ENCODE results near the gene SLC39A11. TPM values are rescaled to one million over a fixed set of nuclear protein-coding genes. Genes with fewer than 3 reads are reported as not detected.

SLC39A11 gene
- total and polyA plus RNA-seq, 4 donors, result 18.9 to 44.9 (median 28.2) TPM

- no peak overlapping the region for H3K27ac ChIP-seq (ENCODE audit: low read depth in 1 of 2, low read length in 2 of 2)
- 91% methylated on average over 10 of the region's 10 CpGs for WGBS
- peaks cover 0 to 6% (median 1%) of the 10 kb centered on the region in 4 donors for H3K36me3 ChIP-seq (ENCODE audit: control insufficient read depth in 4 of 4, insufficient read depth in 3 of 4, low read depth in 1 of 4, low read length in 3 of 4)
- TF ChIP-seq SP1 (IDR thresholded peaks at IDR 0.05) (no peak), FOXA2 (IDR thresholded peaks at IDR 0.05) (no peak), EGR1 (IDR thresholded peaks at IDR 0.05; ENCODE audit: low read depth in 2 of 2) (no peak), ATF3 (IDR thresholded peaks at IDR 0.05) (no peak), HNF4G (IDR thresholded peaks at IDR 0.05) (no peak), FOXA1 (IDR thresholded peaks at IDR 0.05) (no peak), NR2F2 (IDR thresholded peaks at IDR 0.05) (no peak)
- TF ChIP-seq, protein P1, sequence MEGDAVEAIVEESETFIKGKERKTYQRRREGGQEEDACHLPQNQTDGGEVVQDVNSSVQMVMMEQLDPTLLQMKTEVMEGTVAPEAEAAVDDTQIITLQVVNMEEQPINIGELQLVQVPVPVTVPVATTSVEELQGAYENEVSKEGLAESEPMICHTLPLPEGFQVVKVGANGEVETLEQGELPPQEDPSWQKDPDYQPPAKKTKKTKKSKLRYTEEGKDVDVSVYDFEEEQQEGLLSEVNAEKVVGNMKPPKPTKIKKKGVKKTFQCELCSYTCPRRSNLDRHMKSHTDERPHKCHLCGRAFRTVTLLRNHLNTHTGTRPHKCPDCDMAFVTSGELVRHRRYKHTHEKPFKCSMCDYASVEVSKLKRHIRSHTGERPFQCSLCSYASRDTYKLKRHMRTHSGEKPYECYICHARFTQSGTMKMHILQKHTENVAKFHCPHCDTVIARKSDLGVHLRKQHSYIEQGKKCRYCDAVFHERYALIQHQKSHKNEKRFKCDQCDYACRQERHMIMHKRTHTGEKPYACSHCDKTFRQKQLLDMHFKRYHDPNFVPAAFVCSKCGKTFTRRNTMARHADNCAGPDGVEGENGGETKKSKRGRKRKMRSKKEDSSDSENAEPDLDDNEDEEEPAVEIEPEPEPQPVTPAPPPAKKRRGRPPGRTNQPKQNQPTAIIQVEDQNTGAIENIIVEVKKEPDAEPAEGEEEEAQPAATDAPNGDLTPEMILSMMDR (IDR thresholded peaks at IDR 0.05; ENCODE audit: low read depth, low read length, missing input control), result no peak
- no peaks in the 10 kb centered on the region for H3K9me3 ChIP-seq (ENCODE audit: control insufficient read depth in 4 of 4, low read length in 3 of 4)
- no peak overlapping the region for H3K9ac ChIP-seq (ENCODE audit: low read depth in 1 of 2, low read length in 2 of 2)
- no peaks in the 10 kb centered on the region for H3K27me3 ChIP-seq (ENCODE audit: control insufficient read depth in 4 of 4, insufficient read depth in 4 of 4, low read length in 3 of 4)
- H3K4me1 ChIP-seq (ENCODE audit: control insufficient read depth in 4 of 4, insufficient read depth in 4 of 4, low read length in 3 of 4), result peaks cover 0 to 3% (median 1%) of the 10 kb centered on the region in 4 donors
- H3K4me3 ChIP-seq (ENCODE audit: low read depth in 1 of 3, low read length in 3 of 3), result no peak overlapping the region
- DNase-seq (ENCODE audit: low spot score), result no peak
Measured at GRCh38 chr17:72734613-72735012, 357.9 kb downstream of the SLC39A11 start.

- no peaks in the 10 kb centered on the region for H3K9me3 ChIP-seq (ENCODE audit: control insufficient read depth in 4 of 4, low read length in 3 of 4)
- no peak overlapping the region for H3K27ac ChIP-seq (ENCODE audit: low read depth in 1 of 2, low read length in 2 of 2)
- WGBS, result 69% methylated on average over 3 of the region's 3 CpGs
- H3K4me1 ChIP-seq (ENCODE audit: control insufficient read depth in 4 of 4, insufficient read depth in 4 of 4, low read length in 3 of 4), result peaks cover 0 to 3% (median 1%) of the 10 kb centered on the region in 4 donors
- no peak overlapping the region for H3K9ac ChIP-seq (ENCODE audit: low read depth in 1 of 2, low read length in 2 of 2)
- no peaks in the 10 kb centered on the region for H3K27me3 ChIP-seq (ENCODE audit: control insufficient read depth in 4 of 4, insufficient read depth in 4 of 4, low read length in 3 of 4)
- H3K36me3 ChIP-seq (ENCODE audit: control insufficient read depth in 4 of 4, insufficient read depth in 3 of 4, low read depth in 1 of 4, low read length in 3 of 4), result peaks cover 0 to 6% (median 1%) of the 10 kb centered on the region in 4 donors
- DNase-seq (ENCODE audit: low spot score), result no peak
- H3K4me3 ChIP-seq (ENCODE audit: low read depth in 1 of 3, low read length in 3 of 3), result no peak overlapping the region
- TF ChIP-seq, protein P1 (IDR thresholded peaks at IDR 0.05; ENCODE audit: low read depth, low read length, missing input control), result no peak
- TF ChIP-seq SP1 (IDR thresholded peaks at IDR 0.05), result no peak
- TF ChIP-seq NR2F2 (IDR thresholded peaks at IDR 0.05), result no peak
- TF ChIP-seq, protein P2, sequence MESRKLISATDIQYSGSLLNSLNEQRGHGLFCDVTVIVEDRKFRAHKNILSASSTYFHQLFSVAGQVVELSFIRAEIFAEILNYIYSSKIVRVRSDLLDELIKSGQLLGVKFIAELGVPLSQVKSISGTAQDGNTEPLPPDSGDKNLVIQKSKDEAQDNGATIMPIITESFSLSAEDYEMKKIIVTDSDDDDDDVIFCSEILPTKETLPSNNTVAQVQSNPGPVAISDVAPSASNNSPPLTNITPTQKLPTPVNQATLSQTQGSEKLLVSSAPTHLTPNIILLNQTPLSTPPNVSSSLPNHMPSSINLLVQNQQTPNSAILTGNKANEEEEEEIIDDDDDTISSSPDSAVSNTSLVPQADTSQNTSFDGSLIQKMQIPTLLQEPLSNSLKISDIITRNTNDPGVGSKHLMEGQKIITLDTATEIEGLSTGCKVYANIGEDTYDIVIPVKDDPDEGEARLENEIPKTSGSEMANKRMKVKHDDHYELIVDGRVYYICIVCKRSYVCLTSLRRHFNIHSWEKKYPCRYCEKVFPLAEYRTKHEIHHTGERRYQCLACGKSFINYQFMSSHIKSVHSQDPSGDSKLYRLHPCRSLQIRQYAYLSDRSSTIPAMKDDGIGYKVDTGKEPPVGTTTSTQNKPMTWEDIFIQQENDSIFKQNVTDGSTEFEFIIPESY (IDR thresholded peaks at IDR 0.05), result no peak
- TF ChIP-seq GABPA (IDR thresholded peaks at IDR 0.05 in 1 of 2, conservative IDR thresholded peaks at IDR 0.05 in 1 of 2), result no peak
- no peak for TF ChIP-seq TAF1 (conservative IDR thresholded peaks at IDR 0.05)
- TF ChIP-seq ATF3 (IDR thresholded peaks at IDR 0.05), result no peak
- no peak for TF ChIP-seq RXRA (IDR thresholded peaks at IDR 0.05)
- TF ChIP-seq HNF4A (conservative IDR thresholded peaks at IDR 0.05), result no peak
- no peak for TF ChIP-seq EGR1 (IDR thresholded peaks at IDR 0.05; ENCODE audit: low read depth in 2 of 2)
- TF ChIP-seq MAX (IDR thresholded peaks at IDR 0.05), result no peak
- no peak for TF ChIP-seq HNF4G (IDR thresholded peaks at IDR 0.05)
- no peak for TF ChIP-seq FOXA2 (IDR thresholded peaks at IDR 0.05)
Measured at GRCh38 chr17:72733619-72734282, 358.7 kb downstream of the SLC39A11 start.
